Ovary (tissue), 9 donors: Measurements from ENCODE around the gene OCSTAMP. TPM values are rescaled to one million over a fixed set of nuclear protein-coding genes. Genes with fewer than 3 reads are reported as not detected.

Experiments
- DNase-seq, 5 donors: peaks; one replicate each; pipeline ENCODE4 v3.0.0-alpha.2; 2019 to 2020
- H3K27ac ChIP-seq, 2 donors: fragments of 200-600 bp; one replicate each; pipeline versions ENCODE4 v1.5.1 to v1.8.0; 2019 to 2022
- H3K27me3 ChIP-seq: fragments of 200-600 bp; one replicate; pipeline ENCODE4 v1.8.0; 2022
- H3K36me3 ChIP-seq: fragments of 200-600 bp; sonication (generic); one replicate; pipeline ENCODE4 v1.5.1; 2019
- H3K4me1 ChIP-seq: one replicate; pipeline ENCODE4 v1.8.1; 2013; ENCODE audit warnings: mild to moderate bottlenecking, moderate library complexity; ENCODE audit not compliant: insufficient read depth
- H3K4me3 ChIP-seq: fragments of 200-600 bp; sonication (generic); one replicate; pipeline ENCODE4 v1.5.1; 2017
- H3K9me3 ChIP-seq, 2 donors: fragments of 200-600 bp in 1 of 2; sonication (generic) in 1 of 2; one replicate each; pipeline versions ENCODE4 v1.5.1 to v1.8.1; 2013 to 2019; ENCODE audit warnings: mild to moderate bottlenecking in 1 of 2, moderate library complexity in 1 of 2
- CTCF ChIP-seq, 3 donors: fragments of 450-650 bp in 2 of 3; fragments of 200-600 bp in 1 of 3; IDR thresholded peaks; one replicate each; pipeline versions ENCODE4 v1.5.1 to v1.8.0; 2016 to 2022; ENCODE audit warnings: antibody characterized with exemption in 3 of 3, mild to moderate bottlenecking in 1 of 3
- EP300 ChIP-seq: sonication (generic); formaldehyde crosslinking; IDR thresholded peaks from one replicate; pipeline ENCODE4 v1.6.1; 2017; ENCODE audit warnings: antibody characterized with exemption
- POLR2A ChIP-seq: fragments of 450-650 bp; IDR thresholded peaks from one replicate; pipeline ENCODE4 v1.6.1; 2017; ENCODE audit warnings: antibody characterized with exemption, mild to moderate bottlenecking, moderate library complexity
- WGBS, 3 donors: extraction: QIAGEN DNeasy Blood & Tissue Kit in 1 of 3; methylation state at CpG; one replicate each; pipeline versions ENCODE4 v1.1.5 to v1.1.7; 2013 to 2017; 5-methylcytosine and 5-hydroxymethylcytosine counted together
- intact Hi-C, 4 donors: fragments of 100-400 bp; cut with DNase I; formaldehyde crosslinking; loops; one replicate each; pipeline versions ENCODE4 v1.11.0 to v1.15.1; 2022 to 2023
- polyA plus RNA-seq, 2 donors: library from polyadenylated mRNA; stranded (reverse); fragments of 200-250 nt in 1 of 2; fragments of 350-450 nt in 1 of 2; fragmentation: Illumina TruSeq in 1 of 2; extraction: RNeasy Lipid Tissue Mini Kit (QIAGEN cat#74804) in 1 of 2; gene quantifications; one replicate each; pipeline ENCODE4 v1.2.3, GENCODE V29; 2013 to 2014
- total RNA-seq, 7 donors: library from RNA; depleted of rRNA in 2 of 7; stranded (reverse); fragments of >200 nt in 2 of 7; fragmentation: NEBNext Ultra II Directional in 3 of 7; extraction: Animal tissue kit (Norgen Biotek cat#: 25700) in 3 of 7; gene quantifications; one replicate each; pipeline versions ENCODE4 v1.1.0 to v1.2.4, GENCODE V29; 2016 to 2023
- donor health status: DM: no; HTN: no; CAD: no; lungs with moderate emphysema.
- donor health status: DM: no; HTN: no; CAD: no.
- donor health status: Bipolar disorder and iron deficiency.
- donor health status: DM: yes; HTN: yes; CAD: no.
- donor health status: DM: no; HTN: no; CAD: no.
- donor health status: DM: yes; HTN: yes; CAD: no.

OCSTAMP gene
- total and polyA plus RNA-seq, 9 donors: 2.0 TPM; not detected in 8

GRCh38 chr20:46581391-46581790 is 30.9 kb upstream of the OCSTAMP start:
- H3K4me3 ChIP-seq: no peak overlapping the region
- 87 to 97% (median 93%) methylated on average over 3 of the region's 3 CpGs for WGBS, 3 donors
- no peaks in the 10 kb centered on the region for H3K9me3 ChIP-seq
- H3K27me3 ChIP-seq: no peaks in the 10 kb centered on the region
- no peaks in the 10 kb centered on the region for H3K4me1 ChIP-seq
- intact Hi-C loops: no loop called here
- no peaks in the 10 kb centered on the region for H3K36me3 ChIP-seq
- TF ChIP-seq CTCF (IDR thresholded peaks at IDR 0.05) (no peak), EP300 (no peak), POLR2A (no peak)
- DNase-seq: no peak
- no peak overlapping the region for H3K27ac ChIP-seq

GRCh38 chr20:46580613-46581205 is 30.3 kb upstream of the OCSTAMP start:
- no peaks in the 10 kb centered on the region for H3K4me1 ChIP-seq
- no peak overlapping the region for H3K27ac ChIP-seq
- no peaks in the 10 kb centered on the region for H3K9me3 ChIP-seq
- 93 to 100% (median 97%) methylated on average over 2 of the region's 2 CpGs for WGBS, 3 donors
- no peaks in the 10 kb centered on the region for H3K36me3 ChIP-seq
- intact Hi-C loops: no loop called here
- no peak overlapping the region for H3K4me3 ChIP-seq
- H3K27me3 ChIP-seq: no peaks in the 10 kb centered on the region
- no peak for DNase-seq
- TF ChIP-seq POLR2A: no peak
- TF ChIP-seq CTCF (IDR thresholded peaks at IDR 0.05): no peak
- TF ChIP-seq EP300: no peak

DNA sequence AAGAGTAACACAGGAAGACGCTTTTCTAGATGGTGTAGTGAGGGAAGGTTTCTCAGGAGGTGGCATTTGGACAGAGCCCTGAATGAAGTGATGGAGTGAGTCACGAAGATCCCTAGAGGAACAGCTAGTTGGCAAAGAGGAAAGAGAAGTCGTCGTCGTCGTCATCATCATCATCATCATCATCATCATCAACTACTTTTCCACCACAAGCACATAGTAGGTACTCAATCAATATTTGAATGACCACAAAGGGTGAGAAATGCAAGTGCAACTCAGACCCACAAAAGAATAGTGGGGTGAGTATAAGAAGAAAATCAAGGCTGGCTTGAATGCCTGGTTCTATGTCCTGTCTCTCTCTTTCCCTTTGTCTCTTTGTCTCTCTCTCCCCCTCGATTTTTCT is 28.3 kb upstream of the OCSTAMP start:
- Histone ChIP-seq H3K4me3 (no peak overlapping the region), H3K27me3 (no peaks in the 10 kb centered on the region), H3K4me1 (no peaks in the 10 kb centered on the region), H3K27ac (no peak overlapping the region), H3K9me3 (no peaks in the 10 kb centered on the region), H3K36me3 (no peaks in the 10 kb centered on the region)
- 91 to 94% (median 92%) methylated on average over 7 of the region's 7 CpGs for WGBS, 3 donors
- TF ChIP-seq EP300: no peak
- no peak for TF ChIP-seq CTCF (IDR thresholded peaks at IDR 0.05)
- no peak for TF ChIP-seq POLR2A
- no peak for DNase-seq
- intact Hi-C loops: no loop called here

DNA sequence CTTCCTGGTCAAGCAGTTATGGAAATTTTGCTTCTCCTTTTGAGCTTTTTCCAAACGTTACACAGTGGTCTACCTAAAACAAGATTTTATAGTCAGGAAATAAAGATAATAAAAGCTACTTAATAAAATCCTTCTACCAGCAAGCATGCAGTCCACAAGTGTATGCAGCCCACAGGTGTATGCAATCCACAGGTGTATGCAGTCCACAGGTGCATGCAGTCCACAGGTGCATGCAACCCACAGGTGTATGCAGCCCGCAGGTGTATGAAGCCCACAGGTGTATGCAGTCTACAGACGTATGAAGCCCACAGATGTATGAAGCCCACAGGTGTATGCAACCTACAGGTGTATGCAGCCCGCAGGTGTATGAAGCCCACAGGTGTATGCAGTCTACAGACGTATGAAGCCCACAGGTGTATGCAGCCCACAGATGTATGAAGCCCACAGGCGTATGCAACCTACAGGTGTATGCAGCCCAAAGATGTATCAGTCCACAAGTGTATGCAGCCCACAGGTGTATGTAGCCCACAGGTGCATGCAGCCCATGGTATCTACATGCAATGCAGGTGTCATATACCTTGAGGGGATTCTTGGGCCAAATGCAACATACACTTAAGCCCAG is 26.4 kb upstream of the OCSTAMP start:
- Histone ChIP-seq H3K4me1 (no peaks in the 10 kb centered on the region), H3K36me3 (no peaks in the 10 kb centered on the region), H3K9me3 (no peaks in the 10 kb centered on the region), H3K27me3 (no peaks in the 10 kb centered on the region), H3K4me3 (no peak overlapping the region), H3K27ac (no peak overlapping the region)
- intact Hi-C loops: no loop called here
- DNase-seq: no peak
- 83 to 85% (median 83%) methylated on average over 6 of the region's 6 CpGs for WGBS, 3 donors
- no peak for TF ChIP-seq POLR2A
- TF ChIP-seq EP300: no peak
- TF ChIP-seq CTCF (IDR thresholded peaks at IDR 0.05): no peak
